ENCODE results near the gene CIDEC. TPM values are rescaled to one million over a fixed set of nuclear protein-coding genes. Genes with fewer than 3 reads are reported as not detected.
"Not testable (repeated sequence)": the region's sequence is repeated elsewhere in the genome, so short reads cannot be mapped to it uniquely, and the experiment has no call there.

CIDEC gene
- total RNA-seq, 2 donors from 2014 or later, result not detected

DNA sequence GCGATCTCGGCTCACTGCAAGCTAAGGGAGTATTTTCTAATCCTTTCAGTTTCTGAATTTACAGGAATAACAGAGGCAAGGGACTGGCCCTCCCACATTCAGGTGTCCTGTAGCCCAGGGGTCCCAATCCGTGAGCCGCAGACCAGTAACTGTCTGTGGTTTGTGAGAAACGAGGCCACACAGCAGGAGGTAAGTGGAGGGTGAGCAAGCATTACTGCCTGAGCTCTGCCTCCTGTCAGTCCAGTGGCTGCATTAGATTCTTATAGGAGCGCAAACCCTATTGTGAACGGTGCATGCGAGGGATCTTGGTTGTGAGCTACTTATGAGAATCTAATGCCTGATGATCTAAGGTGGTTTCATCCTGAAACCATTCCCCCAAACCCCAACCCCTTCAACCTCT, 31.8 kb upstream of the CIDEC start:
- no peaks in the 10 kb centered on the region for H3K9me3 ChIP-seq (ENCODE audit: control insufficient read depth, low read length, poor library complexity, severe bottlenecking)
- Mint-ChIP-seq H3K27ac (peak overlapping the region; percentile 49), H3K4me3 (peak overlapping the region; percentile 81), H3K36me3 (ENCODE audit: low read depth) (peaks cover 7% of the 10 kb centered on the region), H3K4me1 (peaks cover 29% of the 10 kb centered on the region), H3K27me3 (no peaks in the 10 kb centered on the region)
- no peak for ATAC-seq
- no peak for DNase-seq

DNA sequence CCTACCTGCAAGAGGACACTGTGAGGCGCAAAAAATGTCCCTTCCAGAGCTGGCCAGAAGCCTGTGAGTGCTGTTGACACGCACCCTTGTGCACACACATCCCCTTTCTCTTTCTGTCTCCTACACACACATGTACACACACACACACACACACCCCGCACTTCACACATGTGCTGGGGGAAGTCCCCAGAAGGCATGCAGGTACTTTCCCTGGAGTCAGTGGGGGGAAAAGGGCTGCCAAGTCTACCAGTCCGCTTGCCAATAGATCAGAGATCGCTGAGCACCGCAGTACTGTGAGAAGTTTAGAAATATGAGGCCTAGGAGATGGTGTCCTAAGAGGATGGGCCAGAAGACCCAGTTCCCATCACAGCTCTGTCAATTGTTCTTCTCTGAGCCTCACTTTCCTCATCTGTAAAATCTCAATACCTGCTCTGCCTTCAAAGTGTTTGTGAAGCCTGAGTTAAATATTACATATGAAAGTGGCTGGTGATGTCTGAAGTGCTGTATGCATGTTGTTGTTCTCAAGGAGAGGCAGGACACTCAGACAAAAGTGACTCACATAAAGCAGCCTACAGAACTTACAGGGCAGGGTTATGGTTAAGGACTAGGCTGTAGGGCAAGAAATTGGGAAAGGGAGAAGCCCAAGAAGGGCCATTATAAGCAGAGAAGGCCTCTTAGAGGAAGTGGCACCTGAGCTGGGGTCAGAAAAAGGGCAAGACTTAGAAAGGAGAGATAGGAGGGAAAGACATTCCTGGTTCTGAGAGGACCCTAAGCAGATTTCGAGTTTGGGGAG, 29.4 kb upstream of the CIDEC start:
- peaks cover 29% of the 10 kb centered on the region for H3K4me1 Mint-ChIP-seq
- H3K27me3 Mint-ChIP-seq, result no peaks in the 10 kb centered on the region
- no peak for DNase-seq
- peaks cover 7% of the 10 kb centered on the region for H3K36me3 Mint-ChIP-seq (ENCODE audit: low read depth)
- no peak overlapping the region for H3K4me3 Mint-ChIP-seq
- H3K9me3 ChIP-seq (ENCODE audit: control insufficient read depth, low read length, poor library complexity, severe bottlenecking), result no peaks in the 10 kb centered on the region
- peak overlapping the region; percentile 82 for H3K27ac Mint-ChIP-seq
- peak; percentile 62 for ATAC-seq

DNA sequence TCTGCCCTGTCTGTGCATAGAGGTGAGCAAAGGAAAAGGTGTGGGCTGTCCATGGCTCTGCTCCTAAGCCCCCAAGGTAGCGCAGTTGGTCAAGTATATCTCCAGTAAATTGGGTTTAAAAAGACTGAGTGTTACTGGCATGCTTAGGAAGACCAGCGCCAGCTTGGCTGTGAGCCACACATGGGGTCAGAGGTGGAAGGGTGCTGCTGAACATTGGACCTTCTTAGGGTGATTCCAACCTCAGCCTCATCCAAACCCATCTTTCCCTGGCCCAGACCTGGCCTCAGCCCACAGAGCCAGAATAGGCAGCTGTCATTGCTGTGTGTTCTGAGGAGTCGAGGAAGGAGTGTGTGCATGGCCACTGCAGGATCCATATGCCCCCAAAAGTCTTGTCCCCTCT, 28.2 kb upstream of the CIDEC start:
- Mint-ChIP-seq H3K4me1 (peaks cover 37% of the 10 kb centered on the region), H3K27ac (peak overlapping the region; percentile 71), H3K27me3 (no peaks in the 10 kb centered on the region), H3K36me3 (ENCODE audit: low read depth) (peaks cover 7% of the 10 kb centered on the region), H3K4me3 (no peak overlapping the region)
- H3K9me3 ChIP-seq (ENCODE audit: control insufficient read depth, low read length, poor library complexity, severe bottlenecking), result no peaks in the 10 kb centered on the region
- DNase-seq (no peak), ATAC-seq (no peak)

DNA sequence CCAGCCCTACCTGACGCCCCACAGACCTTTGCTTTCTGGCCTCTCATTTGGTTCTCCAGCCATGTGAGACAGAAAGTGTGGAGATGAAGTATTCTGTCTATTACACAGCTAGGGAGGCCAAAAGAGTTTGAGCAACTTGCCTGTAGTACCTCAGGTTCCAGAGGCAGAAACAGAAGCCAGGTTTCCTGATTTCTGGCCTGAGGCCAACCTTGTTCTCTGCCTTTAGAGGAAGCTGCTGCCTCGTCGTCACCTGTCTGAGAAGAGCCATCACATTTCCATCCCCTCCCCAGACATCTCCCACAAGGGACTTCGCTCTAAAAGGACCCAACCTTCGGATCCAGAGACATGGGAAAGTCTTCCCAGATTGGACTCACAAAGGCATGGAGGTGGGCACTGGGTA, 26.4 kb upstream of the CIDEC start:
- no peaks in the 10 kb centered on the region for H3K27me3 Mint-ChIP-seq
- no peak overlapping the region for H3K27ac Mint-ChIP-seq
- no peak overlapping the region for H3K4me3 Mint-ChIP-seq
- H3K4me1 Mint-ChIP-seq, result peaks cover 43% of the 10 kb centered on the region
- DNase-seq (no peak), ATAC-seq (no peak)
- H3K36me3 Mint-ChIP-seq (ENCODE audit: low read depth), result peaks cover 4% of the 10 kb centered on the region
- no peaks in the 10 kb centered on the region for H3K9me3 ChIP-seq (ENCODE audit: control insufficient read depth, low read length, poor library complexity, severe bottlenecking)

DNA sequence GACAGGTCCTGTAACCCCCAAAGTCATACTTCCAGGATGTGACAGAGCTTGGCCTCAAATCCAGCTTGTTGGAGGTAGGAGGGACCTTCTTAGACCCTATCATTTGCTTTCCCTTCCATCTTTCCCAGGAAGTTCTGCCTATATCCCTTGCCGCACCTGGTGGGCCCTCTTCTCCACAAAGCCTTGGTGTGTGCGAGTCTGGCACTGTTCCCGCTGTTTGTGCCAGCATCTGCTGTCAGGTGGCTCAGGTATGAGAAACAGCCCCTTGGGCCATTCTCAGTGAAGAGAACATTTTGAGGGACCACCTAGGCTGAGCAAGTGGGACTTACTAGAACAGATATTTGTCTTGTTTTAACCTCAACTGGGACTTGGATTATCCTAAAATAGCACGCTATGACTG, 23.9 kb upstream of the CIDEC start:
- ATAC-seq, result no peak
- Mint-ChIP-seq H3K4me1 (peaks cover 38% of the 10 kb centered on the region), H3K36me3 (ENCODE audit: low read depth) (no peaks in the 10 kb centered on the region), H3K27ac (no peak overlapping the region), H3K4me3 (peak overlapping the region; percentile 79), H3K27me3 (no peaks in the 10 kb centered on the region)
- no peaks in the 10 kb centered on the region for H3K9me3 ChIP-seq (ENCODE audit: control insufficient read depth, low read length, poor library complexity, severe bottlenecking)
- no peak for DNase-seq

DNA sequence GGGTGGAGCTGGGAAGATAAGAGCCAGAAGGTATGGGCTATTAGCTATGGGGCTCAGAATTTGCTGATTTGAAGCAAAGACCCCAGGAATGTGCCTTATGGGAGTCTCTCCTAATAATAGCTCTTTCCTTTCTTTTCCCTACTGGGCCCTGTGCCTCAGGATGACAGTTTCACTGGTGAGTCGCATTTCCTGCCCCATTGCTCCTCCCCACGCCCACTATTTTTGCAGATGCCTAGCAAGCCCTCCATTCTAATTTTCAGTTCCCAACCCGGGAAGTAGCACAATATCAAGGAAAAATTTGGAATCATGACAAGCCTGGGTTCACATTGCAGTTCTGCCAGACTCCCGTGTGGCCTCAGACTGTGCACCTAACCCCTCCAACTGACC, 23.2 kb upstream of the CIDEC start:
- H3K27me3 Mint-ChIP-seq, result no peaks in the 10 kb centered on the region
- H3K4me1 Mint-ChIP-seq, result peaks cover 39% of the 10 kb centered on the region
- H3K9me3 ChIP-seq (ENCODE audit: control insufficient read depth, low read length, poor library complexity, severe bottlenecking), result no peaks in the 10 kb centered on the region
- ATAC-seq, result no peak
- peak overlapping the region; percentile 79 for H3K27ac Mint-ChIP-seq
- DNase-seq, result no peak
- no peaks in the 10 kb centered on the region for H3K36me3 Mint-ChIP-seq (ENCODE audit: low read depth)
- H3K4me3 Mint-ChIP-seq, result peak overlapping the region; percentile 79

DNA sequence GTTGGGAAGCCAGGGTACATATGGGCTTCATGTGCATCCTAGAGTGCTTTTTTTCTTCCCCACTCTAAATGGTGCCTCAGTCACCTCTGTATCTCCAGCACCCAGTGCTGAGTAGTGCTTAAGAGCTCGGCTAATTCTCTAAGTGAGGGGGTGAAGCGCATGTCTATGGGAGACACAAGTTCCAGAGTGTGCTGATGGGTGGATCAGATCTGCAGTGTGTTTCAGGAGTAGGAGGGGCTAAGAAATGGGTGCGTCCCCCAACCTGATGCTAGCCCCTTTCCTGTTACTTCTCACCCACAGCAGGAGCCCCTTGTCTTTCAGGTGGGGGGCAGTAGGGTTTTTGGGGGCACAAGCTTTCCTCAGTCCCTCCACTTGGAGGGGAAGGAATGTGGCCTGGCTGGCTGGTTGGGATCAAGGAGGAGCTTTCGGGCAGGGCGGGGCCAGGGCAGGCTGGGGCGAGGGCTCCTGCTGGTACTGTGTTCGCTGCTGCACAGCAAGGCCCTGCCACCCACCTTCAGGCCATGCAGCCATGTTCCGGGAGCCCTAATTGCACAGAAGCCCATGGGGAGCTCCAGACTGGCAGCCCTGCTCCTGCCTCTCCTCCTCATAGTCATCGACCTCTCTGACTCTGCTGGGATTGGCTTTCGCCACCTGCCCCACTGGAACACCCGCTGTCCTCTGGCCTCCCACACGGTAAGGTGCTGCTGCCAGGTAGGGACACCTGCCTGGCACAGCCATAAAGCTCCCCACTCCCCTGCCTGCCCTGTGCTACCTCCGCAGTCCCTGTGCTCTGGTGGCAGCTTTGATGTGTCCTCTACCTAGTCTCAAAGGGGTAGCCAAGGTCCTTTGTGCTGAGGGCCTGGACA, 22.6 kb upstream of the CIDEC start, which contains the start of gene IL17RE:
Gene IL17RE, plus strand, starts transcription at position 477 of the 866 bp plus-strand sequence. Its CDS starts 85 bp downstream, at position 562.
- DNase-seq (no peak), ATAC-seq (peak; percentile 84)
- Mint-ChIP-seq H3K36me3 (ENCODE audit: low read depth) (no peaks in the 10 kb centered on the region), H3K4me1 (peaks cover 39% of the 10 kb centered on the region), H3K27ac (peak within 1 kb of the TSS; percentile 79), H3K4me3 (peak within 1 kb of the TSS; percentile 79), H3K27me3 (no peaks in the 10 kb centered on the region)
- H3K9me3 ChIP-seq (ENCODE audit: control insufficient read depth, low read length, poor library complexity, severe bottlenecking), result no peaks in the 10 kb centered on the region

DNA sequence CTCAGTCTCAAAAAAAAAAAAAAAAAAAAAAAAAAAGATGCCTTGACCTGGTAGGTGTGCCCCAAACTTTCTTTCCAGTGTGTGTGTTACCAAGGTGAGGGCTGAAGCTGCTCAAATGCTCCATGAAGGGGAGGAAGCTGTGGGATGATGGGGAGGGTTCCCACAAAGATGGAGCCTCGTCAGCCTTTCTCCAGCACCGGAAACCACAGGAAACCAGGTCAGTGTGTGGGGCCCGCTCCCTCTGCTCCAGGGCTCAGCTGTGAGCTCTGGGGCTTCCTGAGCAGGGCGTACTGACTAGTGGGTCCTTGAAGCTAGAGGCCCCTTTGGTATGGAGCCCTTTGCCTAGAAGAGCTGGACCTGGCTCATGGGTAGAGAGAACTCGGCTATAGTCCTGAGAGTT, 21.9 kb upstream of the CIDEC start:
- Mint-ChIP-seq H3K27me3 (no peaks in the 10 kb centered on the region), H3K4me1 (peaks cover 41% of the 10 kb centered on the region), H3K36me3 (ENCODE audit: low read depth) (no peaks in the 10 kb centered on the region), H3K27ac (peak overlapping the region; percentile 79), H3K4me3 (peak overlapping the region; percentile 79)
- ATAC-seq (peak; percentile 72), DNase-seq (peak in 1 of 3 donors; percentile 43)
- no peaks in the 10 kb centered on the region for H3K9me3 ChIP-seq (ENCODE audit: control insufficient read depth, low read length, poor library complexity, severe bottlenecking)

DNA sequence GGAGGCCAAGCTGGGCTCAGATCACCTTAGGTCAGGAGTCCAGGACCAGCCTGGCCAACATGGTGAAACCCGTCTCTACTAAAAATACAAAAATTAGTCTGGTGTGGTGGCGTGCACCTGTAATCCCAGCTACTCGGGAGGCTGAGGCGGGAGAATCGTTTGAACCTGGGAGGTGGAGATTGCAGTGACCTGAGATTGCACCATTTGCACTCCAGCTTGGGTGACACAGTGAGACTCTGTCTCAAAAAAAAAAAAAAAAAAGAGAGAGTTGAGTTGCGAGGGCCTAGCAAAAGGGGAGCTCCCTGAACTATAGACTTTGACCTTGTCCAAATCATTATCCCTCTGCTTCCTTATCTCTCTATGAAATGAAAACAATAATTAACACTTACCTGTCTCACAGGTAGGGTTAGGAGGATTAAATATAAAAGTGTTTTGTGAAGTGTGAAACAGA, 20.9 kb upstream of the CIDEC start:
- peak overlapping the region; percentile 79 for H3K4me3 Mint-ChIP-seq
- H3K27me3 Mint-ChIP-seq; DNase-seq; H3K9me3 ChIP-seq (ENCODE audit: control insufficient read depth, low read length, poor library complexity, severe bottlenecking); ATAC-seq; H3K36me3 Mint-ChIP-seq (ENCODE audit: low read depth): not testable (repeated sequence)
- peaks cover 41% of the 10 kb centered on the region for H3K4me1 Mint-ChIP-seq
- H3K27ac Mint-ChIP-seq, result peak overlapping the region; percentile 79

DNA sequence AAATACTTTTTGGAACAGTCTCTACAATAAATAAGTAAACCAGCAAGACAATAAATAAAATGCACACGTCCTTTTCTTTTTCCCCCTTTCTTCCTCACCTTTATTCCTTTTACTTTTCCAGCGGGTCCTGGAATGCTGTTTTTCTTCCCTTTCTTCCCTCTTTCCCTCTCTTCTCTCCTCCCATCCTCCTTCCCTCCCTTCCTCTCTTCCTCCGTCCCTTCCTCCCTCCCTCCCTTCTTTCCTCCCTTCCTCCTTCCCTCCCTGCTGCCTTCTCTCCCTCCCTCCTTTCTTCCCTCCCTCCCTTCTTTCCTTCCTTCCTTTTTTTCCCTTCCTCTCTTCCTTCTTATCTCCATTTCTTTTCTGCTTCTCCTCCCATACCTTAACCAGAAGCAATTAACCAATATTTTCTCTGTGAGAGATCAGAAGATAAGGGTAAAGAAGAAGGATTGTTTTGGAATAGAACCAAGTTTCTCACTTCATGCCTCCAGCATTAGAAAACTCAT, 19.3 kb upstream of the CIDEC start:
- Mint-ChIP-seq H3K27ac (no peak overlapping the region), H3K36me3 (ENCODE audit: low read depth) (no peaks in the 10 kb centered on the region), H3K27me3 (no peaks in the 10 kb centered on the region), H3K4me1 (peaks cover 51% of the 10 kb centered on the region), H3K4me3 (no peak overlapping the region)
- DNase-seq, result no peak
- ATAC-seq, result no peak
- H3K9me3 ChIP-seq (ENCODE audit: control insufficient read depth, low read length, poor library complexity, severe bottlenecking), result no peaks in the 10 kb centered on the region

DNA sequence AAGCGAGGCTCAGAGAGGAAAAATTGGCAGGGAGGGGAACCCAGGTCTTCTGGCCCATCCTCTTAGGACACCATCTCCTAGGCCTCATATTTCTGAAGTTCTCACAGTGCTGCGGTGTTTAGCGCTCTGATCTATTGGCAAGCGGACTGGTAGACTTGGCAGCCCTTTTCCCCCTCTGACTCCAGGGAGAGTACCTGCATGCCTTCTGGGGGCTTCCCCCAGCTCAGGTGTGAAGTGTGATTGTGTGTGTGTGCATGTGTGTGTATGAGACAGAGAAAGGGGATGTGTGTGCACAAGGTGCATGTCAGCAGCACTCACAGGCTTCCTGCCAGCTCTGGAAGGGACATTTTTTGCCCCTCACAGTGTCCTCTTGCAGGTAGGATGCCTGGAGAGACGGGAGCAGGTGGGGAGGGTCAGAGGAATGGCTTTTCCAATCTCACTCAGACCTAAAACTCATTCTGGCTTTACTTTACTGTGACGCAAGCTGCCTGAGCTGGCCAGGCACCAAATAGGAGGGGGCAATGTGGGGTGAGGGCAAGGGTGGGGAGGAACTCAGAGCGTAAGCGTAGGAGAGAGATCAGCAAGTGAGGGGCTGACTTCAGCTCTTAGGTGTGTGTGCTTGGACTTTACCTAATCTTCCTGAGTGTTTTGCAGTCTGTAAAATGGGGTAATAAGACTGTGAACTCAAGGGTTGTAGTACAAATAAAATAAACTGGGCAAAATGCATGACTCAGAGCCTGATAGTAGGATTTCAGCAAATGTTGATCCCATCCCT, 18.6 kb upstream of the CIDEC start:
- peaks cover 50% of the 10 kb centered on the region for H3K4me1 Mint-ChIP-seq

DNA sequence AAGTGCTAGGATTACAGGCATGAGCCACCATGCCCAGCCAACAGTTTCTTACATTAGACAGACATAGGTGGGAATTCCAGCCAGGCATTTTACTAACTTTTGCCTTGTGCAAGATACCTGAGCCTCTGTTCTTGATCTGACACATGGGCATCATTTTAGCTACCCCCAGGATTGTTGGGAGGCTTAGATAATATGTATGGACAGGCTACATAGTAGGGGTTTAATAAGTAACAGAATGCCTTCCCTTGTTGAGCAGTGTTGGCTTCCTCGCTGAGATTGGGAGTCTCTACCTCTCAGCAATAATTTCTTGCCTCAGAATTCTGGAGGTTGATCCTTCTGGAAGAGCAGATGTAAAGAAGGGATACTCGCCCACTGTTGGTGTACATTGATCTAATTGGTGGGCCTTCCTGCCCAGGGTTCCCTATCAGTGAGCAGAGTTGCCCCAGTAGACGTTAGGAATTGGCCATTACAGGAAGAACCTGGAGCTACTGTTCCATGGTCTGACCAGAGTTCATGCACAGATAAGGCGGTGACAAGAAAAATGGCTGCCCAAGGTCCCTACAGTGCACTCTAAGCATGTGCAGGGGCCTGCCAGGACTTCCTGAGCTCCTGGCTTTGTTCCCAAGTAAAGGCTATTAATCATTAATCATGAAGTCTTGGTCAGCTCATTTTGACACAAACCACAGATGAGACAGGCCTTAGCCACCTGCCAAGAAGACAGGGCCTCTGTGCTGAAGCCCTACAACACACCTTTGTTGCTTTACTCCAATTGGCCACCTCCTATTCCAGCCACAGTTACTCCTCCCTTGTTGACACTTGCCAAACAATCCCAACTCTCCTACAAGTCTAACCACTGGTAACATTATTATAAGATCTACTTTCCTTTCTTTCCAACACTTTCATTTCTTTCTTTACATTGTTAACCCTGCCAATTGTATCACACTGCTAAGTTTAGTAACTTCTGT, 17.6 kb upstream of the CIDEC start:
- Mint-ChIP-seq H3K4me1 (peaks cover 46% of the 10 kb centered on the region), H3K27ac (peak overlapping the region; percentile 63)

More for the DNA sequence above, 18.6 kb upstream of the CIDEC start:
- no peak for ATAC-seq
- Mint-ChIP-seq H3K36me3 (ENCODE audit: low read depth) (no peaks in the 10 kb centered on the region), H3K4me3 (no peak overlapping the region), H3K27ac (peak overlapping the region; percentile 63), H3K27me3 (no peaks in the 10 kb centered on the region)
- DNase-seq, result no peak
- no peaks in the 10 kb centered on the region for H3K9me3 ChIP-seq (ENCODE audit: control insufficient read depth, low read length, poor library complexity, severe bottlenecking)

More for the DNA sequence above, 17.6 kb upstream of the CIDEC start:
- Mint-ChIP-seq H3K4me3 (no peak overlapping the region), H3K27me3 (no peaks in the 10 kb centered on the region), H3K36me3 (ENCODE audit: low read depth) (peaks cover 5% of the 10 kb centered on the region)
- no peak for ATAC-seq
- H3K9me3 ChIP-seq (ENCODE audit: control insufficient read depth, low read length, poor library complexity, severe bottlenecking), result no peaks in the 10 kb centered on the region
- no peak for DNase-seq
